A549 (cell line): Measurements from ENCODE around the gene NIPBL. TPM values are rescaled to one million over a fixed set of nuclear protein-coding genes. Genes with fewer than 3 reads are reported as not detected.

ENCODE experiments used
- ATAC-seq, 2 experiments: fragments of 200-7000 bp in 1 of 2; fragments of >200 bp in 1 of 2; cut with Nextera tagmentation in 1 of 2; cut with Tn5 transposase in 1 of 2; 3 replicates each; pipeline versions ENCODE4 v1.8.0 to v1.9.1; 2018 to 2020; ENCODE audit warnings: mild to moderate bottlenecking in 1 of 2, moderate library complexity in 1 of 2
- CTCF ChIA-PET: fragments of 300-600 bp; sonication (Branson Sonifier 250); formaldehyde crosslinking; extraction: SDS; loops from one replicate; lab custom pipeline; 2021; ENCODE audit warnings: antibody characterized with exemption, inconsistent platforms; lab: Yijun Ruan, JAX
- POLR2A ChIA-PET: fragments of 350-600 bp; formaldehyde crosslinking; extraction: SDS; loops from one replicate; lab custom pipeline; 2021; ENCODE audit warnings: antibody characterized with exemption, inconsistent platforms; lab: Yijun Ruan, JAX
- DNase-seq, 2 experiments: peaks; one replicate each; pipeline versions ENCODE4 v3.0.0 to v3.0.0-alpha.2; 2011 to 2016; ENCODE audit warnings: low read depth in 1 of 2, low spot score in 1 of 2
- FAIRE-seq: peaks from 2 replicates; lab custom pipeline; 2011; peaks lifted over from hg19 to GRCh38; lab: Jason Lieb, UNC
- H3K27ac ChIP-seq, 2 experiments: fragments of >200 bp; sonication (Bioruptor Twin); formaldehyde crosslinking; 3 replicates each; pipeline ENCODE4 v1.5.1; 2016 to 2017
- H3K4me1 ChIP-seq: fragments of >200 bp; sonication (Bioruptor Twin); formaldehyde crosslinking; 3 replicates; pipeline ENCODE4 v1.6.1; 2016
- H3K4me2 ChIP-seq: fragments of >200 bp; sonication (Bioruptor Twin); formaldehyde crosslinking; 3 replicates; pipeline ENCODE4 v1.6.1; 2016
- H3K4me3 ChIP-seq: fragments of >200 bp; sonication (Bioruptor Twin); formaldehyde crosslinking; 3 replicates; pipeline ENCODE4 v1.5.1; 2016
- H3K9me3 ChIP-seq: fragments of >200 bp; sonication (Bioruptor Twin); formaldehyde crosslinking; 3 replicates; pipeline ENCODE4 v1.6.1; 2016
- BHLHE40 ChIP-seq: IDR thresholded peaks from 2 replicates; pipeline ENCODE4 v1.6.1; 2012; ENCODE audit warnings: low read depth, low read length, inconsistent platforms
- CBX2 ChIP-seq: fragments of 200-600 bp; sonication (generic); IDR thresholded peaks from 2 replicates; pipeline ENCODE4 v1.6.1; 2016; ENCODE audit warnings: low read depth, mild to moderate bottlenecking, borderline replicate concordance
- CBX8 ChIP-seq: fragments of 200-600 bp; sonication (generic); IDR thresholded peaks from 2 replicates; pipeline ENCODE4 v1.6.1; 2016
- CHD4 ChIP-seq: fragments of 200-600 bp; sonication (generic); IDR thresholded peaks from 2 replicates; pipeline ENCODE4 v1.6.1; 2016; ENCODE audit warnings: antibody characterized with exemption, mild to moderate bottlenecking, borderline replicate concordance
- EHF ChIP-seq: fragments of 250-450 bp; sonication (Bioruptor Pico); IDR thresholded peaks from 2 replicates; pipeline ENCODE4 v1.5.0; 2020; ENCODE audit warnings: mild to moderate bottlenecking
- ESRRA ChIP-seq: fragments of 150-350 bp; IDR thresholded peaks from 2 replicates; pipeline ENCODE4 v1.6.1; 2014; ENCODE audit warnings: mild to moderate bottlenecking, low read length, borderline replicate concordance
- FOSB ChIP-seq: fragments of 250-450 bp; sonication (Bioruptor Pico); IDR thresholded peaks from 2 replicates; pipeline ENCODE4 v1.5.0; 2020; ENCODE audit warnings: mild to moderate bottlenecking, moderate library complexity
- FOSL2 ChIP-seq, 2 experiments: fragments of 450-650 bp in 1 of 2; fragments of >200 bp in 1 of 2; sonication (Bioruptor Twin) in 1 of 2; formaldehyde crosslinking; IDR thresholded peaks; 2 replicates each; pipeline versions ENCODE4 v1.5.0 to v1.6.1; 2016 to 2020; ENCODE audit warnings: mild to moderate bottlenecking in 1 of 2, moderate library complexity in 1 of 2
- GATA3 ChIP-seq: IDR thresholded peaks from 2 replicates; pipeline ENCODE4 v1.6.1; 2012; ENCODE audit warnings: borderline replicate concordance
- HDAC2 ChIP-seq: fragments of 200-600 bp; sonication (generic); IDR thresholded peaks from 2 replicates; pipeline ENCODE4 v1.6.1; 2016
- HEYL ChIP-seq: fragments of 250-450 bp; sonication (Bioruptor Pico); IDR thresholded peaks from 2 replicates; pipeline ENCODE4 v1.8.0; 2021; ENCODE audit warnings: mild to moderate bottlenecking, moderate library complexity
- HOXB13 ChIP-seq: fragments of 250-450 bp; sonication (Bioruptor Pico); IDR thresholded peaks from 2 replicates; pipeline ENCODE4 v1.5.0; 2020; ENCODE audit warnings: low read depth, mild to moderate bottlenecking, moderate library complexity
- HOXB5 ChIP-seq: fragments of 250-450 bp; sonication (Bioruptor Pico); IDR thresholded peaks from 2 replicates; pipeline ENCODE4 v1.5.0; 2020; ENCODE audit warnings: mild to moderate bottlenecking, moderate library complexity
- JUN ChIP-seq, 2 experiments: fragments of >200 bp; sonication (Bioruptor Twin); formaldehyde crosslinking; IDR thresholded peaks; 2 replicates in 1 of 2; 3 replicates in 1 of 2; pipeline ENCODE4 v1.6.1; 2016 to 2017
- MAFK ChIP-seq: fragments of 450-650 bp; IDR thresholded peaks from 2 replicates; pipeline ENCODE4 v1.6.1; 2014; ENCODE audit not compliant: partially characterized antibody
- MAX ChIP-seq: IDR thresholded peaks from 2 replicates; pipeline ENCODE4 v1.6.1; 2012
- MAZ ChIP-seq: fragments of 150-350 bp; IDR thresholded peaks from 2 replicates; pipeline ENCODE4 v1.6.1; 2014; ENCODE audit warnings: antibody characterized with exemption, low read depth, low read length, borderline replicate concordance
- PBX3 ChIP-seq: IDR thresholded peaks from 2 replicates; pipeline ENCODE4 v1.6.1; 2012
- POLR2AphosphoS2 ChIP-seq: conservative IDR thresholded peaks from 2 replicates; pipeline ENCODE4 v1.6.1; 2012; ENCODE audit warnings: low read length, improper control_type of control experiment, inconsistent platforms
- RAD21 ChIP-seq, 2 experiments: fragments of >200 bp in 1 of 2; sonication (Bioruptor Twin) in 1 of 2; formaldehyde crosslinking in 1 of 2; IDR thresholded peaks in 1 of 2; conservative IDR thresholded peaks in 1 of 2; 2 replicates in 1 of 2; 3 replicates in 1 of 2; pipeline ENCODE4 v1.6.1; 2012 to 2018; ENCODE audit warnings: inconsistent platforms in 1 of 2
- ZFP36 ChIP-seq: fragments of 450-650 bp; IDR thresholded peaks from 2 replicates; pipeline ENCODE4 v1.6.1; 2014; ENCODE audit warnings: borderline replicate concordance; ENCODE audit not compliant: partially characterized antibody
- ZNF302 ChIP-seq: fragments of 250-450 bp; sonication (Bioruptor Pico); IDR thresholded peaks from 2 replicates; pipeline ENCODE4 v1.9.0; 2021; ENCODE audit warnings: inconsistent platforms, mild to moderate bottlenecking, moderate library complexity
- WGBS: methylation state at CpG from one replicate; pipeline ENCODE4 v1.1.6; 2017; ENCODE audit errors: missing lambda C conversion rate; 5-methylcytosine and 5-hydroxymethylcytosine counted together
- polyA plus RNA-seq, 4 experiments: library from polyadenylated mRNA; depleted of rRNA in 3 of 4; stranded (reverse); fragments of >200 nt; fragmentation: RNase III in 1 of 4; extraction: RNeasy Plus Mini Kit Qiagen cat#74134 plus additional on column Dnase treatment in 1 of 4; gene quantifications; 2 replicates in 3 of 4; 3 replicates in 1 of 4; pipeline ENCODE4 v1.2.3, GENCODE V29; 2011 to 2017
- TF ChIP-seq, protein P1 (sequence below): fragments of >200 bp; sonication (Bioruptor Twin); formaldehyde crosslinking; IDR thresholded peaks from 2 replicates; pipeline ENCODE4 v1.6.1; 2016
- TF ChIP-seq, protein P2 (sequence below): fragments of >200 bp; sonication (Bioruptor Twin); formaldehyde crosslinking; IDR thresholded peaks from 3 replicates; pipeline ENCODE4 v1.6.1; 2016

Gene NIPBL
- polyA plus RNA-seq, 2 of the 4 experiments (the other 2 are of a cell fraction) = 12.4 to 33.4 TPM

GRCh38 chr5:36901856-36902255 lies 25.3 kb downstream of the NIPBL start:
- Histone ChIP-seq H3K4me2 (no peak overlapping the region), H3K27ac (no peak overlapping the region), H3K9me3 (peaks cover 6% of the 10 kb centered on the region; the same call in 2 of the 3 replicates), H3K4me3 (no peak overlapping the region), H3K4me1 (peaks cover 17% of the 10 kb centered on the region; the same call in 2 of the 3 replicates)
- CTCF ChIA-PET = no interaction called here
- TF ChIP-seq HEYL (CRISPR knock-in tag) = no peak
- TF ChIP-seq FOSL2 (IDR thresholded peaks at IDR 0.05) = no peak
- TF ChIP-seq FOSL2 (CRISPR knock-in tag; IDR thresholded peaks at IDR 0.05) = no peak
- FAIRE-seq = no peak
- no peak for DNase-seq
- ATAC-seq = no peak
- 86% methylated on average over 3 of the region's 3 CpGs for WGBS
- POLR2A ChIA-PET = interaction anchor here (0.7 kb wide), 1 partner anchor 1916 kb away, joined by 4 read pairs; no protein-coding TSS in a partner anchor

DNA sequence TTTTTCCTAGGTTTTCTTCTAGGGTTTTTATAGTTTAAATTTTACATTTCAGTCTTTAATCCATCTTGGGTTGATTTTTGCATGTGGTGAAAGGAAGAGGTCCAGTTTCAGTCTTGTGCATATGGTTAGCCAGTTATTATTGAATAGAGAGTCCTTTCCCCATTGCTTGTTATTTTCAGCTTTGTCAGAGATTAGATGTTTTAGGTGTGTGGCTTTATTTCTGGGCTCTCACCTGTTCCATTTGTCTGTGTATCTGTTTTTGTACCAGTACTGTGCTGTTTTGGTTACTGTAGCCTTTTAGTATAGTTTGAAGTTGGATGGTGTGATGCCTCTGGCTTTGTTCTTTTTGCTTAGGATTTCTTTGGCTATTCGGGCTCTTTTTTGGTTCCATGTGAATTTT lies 25.8 kb downstream of the NIPBL start:
- FAIRE-seq (no peak), DNase-seq (no peak), ATAC-seq (no peak)
- Histone ChIP-seq H3K9me3 (peaks cover 6% of the 10 kb centered on the region; the same call in 2 of the 3 replicates), H3K4me1 (peaks cover 15% of the 10 kb centered on the region; the same call in 2 of the 3 replicates), H3K27ac (no peak overlapping the region), H3K4me2 (no peak overlapping the region), H3K4me3 (no peak overlapping the region)
- no peak for TF ChIP-seq ZFP36
- TF ChIP-seq ZNF302 = no peak
- TF ChIP-seq BHLHE40 = no peak
- no peak for TF ChIP-seq RAD21 (conservative IDR thresholded peaks at IDR 0.05 in 1 of 2, IDR thresholded peaks at IDR 0.05 in 1 of 2)
- TF ChIP-seq HEYL (CRISPR knock-in tag) = no peak
- no peak for TF ChIP-seq FOSB
- no peak for TF ChIP-seq MAFK
- no peak for TF ChIP-seq JUN (IDR thresholded peaks at IDR 0.05)
- no peak for TF ChIP-seq GATA3
- no peak for TF ChIP-seq HOXB5 (CRISPR knock-in tag)
- no peak for TF ChIP-seq MAX
- TF ChIP-seq, protein P1, sequence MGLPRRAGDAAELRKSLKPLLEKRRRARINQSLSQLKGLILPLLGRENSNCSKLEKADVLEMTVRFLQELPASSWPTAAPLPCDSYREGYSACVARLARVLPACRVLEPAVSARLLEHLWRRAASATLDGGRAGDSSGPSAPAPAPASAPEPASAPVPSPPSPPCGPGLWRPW = no peak
- 68% methylated on average over 1 of the region's 1 CpG for WGBS
- CTCF ChIA-PET = no interaction called here
- POLR2A ChIA-PET = no interaction called here

GRCh38 chr5:36904677-36905076 lies 28.1 kb downstream of the NIPBL start:
- ATAC-seq (no peak), DNase-seq (no peak), FAIRE-seq (no peak)
- Histone ChIP-seq H3K4me2 (no peak overlapping the region), H3K4me3 (no peak overlapping the region), H3K9me3 (peaks cover 6% of the 10 kb centered on the region; the same call in 2 of the 3 replicates), H3K27ac (no peak overlapping the region), H3K4me1 (0 out of 3 replicates have a peak, but pooled peaks cover 7% of the 10 kb centered on the region)
- POLR2A ChIA-PET = no interaction called here
- CTCF ChIA-PET = interaction anchor here (0.6 kb wide), 1 partner anchor 136 kb away, joined by 3 read pairs; no protein-coding TSS in a partner anchor
- TF ChIP-seq HOXB13 (CRISPR knock-in tag) (no peak), EHF (CRISPR knock-in tag) (no peak), JUN (IDR thresholded peaks at IDR 0.05) (no peak), CBX2 (no peak), ZNF302 (no peak), MAZ (no peak), RAD21 (conservative IDR thresholded peaks at IDR 0.05 in 1 of 2, IDR thresholded peaks at IDR 0.05 in 1 of 2) (no peak), CHD4 (no peak), ZFP36 (no peak), PBX3 (no peak), POLR2AphosphoS2 (no peak), MAFK (no peak), HDAC2 (no peak), CBX8 (no peak), MAX (no peak), ESRRA (no peak)
- TF ChIP-seq, protein P2, sequence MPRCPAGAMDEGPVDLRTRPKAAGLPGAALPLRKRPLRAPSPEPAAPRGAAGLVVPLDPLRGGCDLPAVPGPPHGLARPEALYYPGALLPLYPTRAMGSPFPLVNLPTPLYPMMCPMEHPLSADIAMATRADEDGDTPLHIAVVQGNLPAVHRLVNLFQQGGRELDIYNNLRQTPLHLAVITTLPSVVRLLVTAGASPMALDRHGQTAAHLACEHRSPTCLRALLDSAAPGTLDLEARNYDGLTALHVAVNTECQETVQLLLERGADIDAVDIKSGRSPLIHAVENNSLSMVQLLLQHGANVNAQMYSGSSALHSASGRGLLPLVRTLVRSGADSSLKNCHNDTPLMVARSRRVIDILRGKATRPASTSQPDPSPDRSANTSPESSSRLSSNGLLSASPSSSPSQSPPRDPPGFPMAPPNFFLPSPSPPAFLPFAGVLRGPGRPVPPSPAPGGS = no peak
- TF ChIP-seq, protein P1 = no peak
- 69% methylated on average over 2 of the region's 2 CpGs for WGBS
